ENCODE data around the gene INPP4B. TPM values are rescaled to one million over a fixed set of nuclear protein-coding genes. Genes with fewer than 3 reads are reported as not detected.

INPP4B gene
- total RNA-seq, 1 donor from 2014 or later = 3.4 TPM

GRCh38 chr4:142817442-142817841, 28.7 kb downstream of the INPP4B start:
- no peak for DNase-seq (ENCODE audit: low spot score, unreplicated experiment)
- Mint-ChIP-seq H3K36me3 (ENCODE audit: insufficient read depth) (no peaks in the 10 kb centered on the region), H3K27me3 (no peaks in the 10 kb centered on the region), H3K27ac (no peak overlapping the region), H3K4me3 (ENCODE audit: low read depth) (no peak overlapping the region), H3K9me3 (ENCODE audit: low read depth) (no peaks in the 10 kb centered on the region), H3K4me1 (ENCODE audit: low read depth) (no peaks in the 10 kb centered on the region)
- TF ChIP-seq, protein P1, sequence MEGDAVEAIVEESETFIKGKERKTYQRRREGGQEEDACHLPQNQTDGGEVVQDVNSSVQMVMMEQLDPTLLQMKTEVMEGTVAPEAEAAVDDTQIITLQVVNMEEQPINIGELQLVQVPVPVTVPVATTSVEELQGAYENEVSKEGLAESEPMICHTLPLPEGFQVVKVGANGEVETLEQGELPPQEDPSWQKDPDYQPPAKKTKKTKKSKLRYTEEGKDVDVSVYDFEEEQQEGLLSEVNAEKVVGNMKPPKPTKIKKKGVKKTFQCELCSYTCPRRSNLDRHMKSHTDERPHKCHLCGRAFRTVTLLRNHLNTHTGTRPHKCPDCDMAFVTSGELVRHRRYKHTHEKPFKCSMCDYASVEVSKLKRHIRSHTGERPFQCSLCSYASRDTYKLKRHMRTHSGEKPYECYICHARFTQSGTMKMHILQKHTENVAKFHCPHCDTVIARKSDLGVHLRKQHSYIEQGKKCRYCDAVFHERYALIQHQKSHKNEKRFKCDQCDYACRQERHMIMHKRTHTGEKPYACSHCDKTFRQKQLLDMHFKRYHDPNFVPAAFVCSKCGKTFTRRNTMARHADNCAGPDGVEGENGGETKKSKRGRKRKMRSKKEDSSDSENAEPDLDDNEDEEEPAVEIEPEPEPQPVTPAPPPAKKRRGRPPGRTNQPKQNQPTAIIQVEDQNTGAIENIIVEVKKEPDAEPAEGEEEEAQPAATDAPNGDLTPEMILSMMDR (IDR thresholded peaks at IDR 0.05; ENCODE audit: unreplicated experiment) = no peak

DNA sequence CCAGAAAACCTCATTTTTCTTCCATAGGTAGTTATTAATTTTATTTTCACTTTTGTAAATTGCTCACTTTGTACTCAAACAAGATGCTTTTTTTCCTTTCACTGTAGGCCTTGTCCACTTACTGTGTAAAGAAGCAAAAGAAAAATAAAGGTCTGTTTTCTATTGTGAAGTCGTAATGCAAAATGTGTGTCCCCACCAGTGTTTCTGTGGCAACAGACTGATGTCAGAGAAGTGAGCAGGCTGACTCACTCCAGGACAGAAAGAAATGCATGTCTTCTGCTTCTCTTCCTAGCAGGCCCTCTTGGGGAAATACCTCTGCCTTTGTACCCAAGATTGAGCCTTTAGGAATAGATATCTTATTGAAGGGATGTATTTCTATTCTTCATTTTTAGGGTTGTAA, 30.3 kb downstream of the INPP4B start:
- H3K4me3 Mint-ChIP-seq (ENCODE audit: low read depth) = no peak overlapping the region
- no peak for DNase-seq (ENCODE audit: low spot score, unreplicated experiment)
- no peaks in the 10 kb centered on the region for H3K4me1 Mint-ChIP-seq (ENCODE audit: low read depth)
- H3K27ac Mint-ChIP-seq = no peak overlapping the region
- H3K27me3 Mint-ChIP-seq = no peaks in the 10 kb centered on the region
- no peaks in the 10 kb centered on the region for H3K9me3 Mint-ChIP-seq (ENCODE audit: low read depth)
- H3K36me3 Mint-ChIP-seq (ENCODE audit: insufficient read depth) = no peaks in the 10 kb centered on the region
- TF ChIP-seq, protein P1 (IDR thresholded peaks at IDR 0.05; ENCODE audit: unreplicated experiment) = no peak

- no peak overlapping the region for H3K27ac Mint-ChIP-seq
- H3K9me3 Mint-ChIP-seq (ENCODE audit: low read depth) = no peaks in the 10 kb centered on the region
- DNase-seq (ENCODE audit: low spot score, unreplicated experiment) = no peak
- TF ChIP-seq, protein P1 (IDR thresholded peaks at IDR 0.05; ENCODE audit: unreplicated experiment) = no peak
- no peaks in the 10 kb centered on the region for H3K27me3 Mint-ChIP-seq
- H3K4me1 Mint-ChIP-seq (ENCODE audit: low read depth) = no peaks in the 10 kb centered on the region
- no peaks in the 10 kb centered on the region for H3K36me3 Mint-ChIP-seq (ENCODE audit: insufficient read depth)
- H3K4me3 Mint-ChIP-seq (ENCODE audit: low read depth) = no peak overlapping the region
These were observed 32.7 kb downstream of the INPP4B start for GRCh38 chr4:142813388-142813787.

GRCh38 chr4:142812091-142812490, 34.0 kb downstream of the INPP4B start:
- TF ChIP-seq, protein P1 (IDR thresholded peaks at IDR 0.05; ENCODE audit: unreplicated experiment) = no peak
- H3K27ac Mint-ChIP-seq = no peak overlapping the region
- no peak overlapping the region for H3K4me3 Mint-ChIP-seq (ENCODE audit: low read depth)
- no peak for DNase-seq (ENCODE audit: low spot score, unreplicated experiment)
- no peaks in the 10 kb centered on the region for H3K27me3 Mint-ChIP-seq
- H3K4me1 Mint-ChIP-seq (ENCODE audit: low read depth) = peaks cover 3% of the 10 kb centered on the region
- no peaks in the 10 kb centered on the region for H3K36me3 Mint-ChIP-seq (ENCODE audit: insufficient read depth)
- H3K9me3 Mint-ChIP-seq (ENCODE audit: low read depth) = no peaks in the 10 kb centered on the region

DNA sequence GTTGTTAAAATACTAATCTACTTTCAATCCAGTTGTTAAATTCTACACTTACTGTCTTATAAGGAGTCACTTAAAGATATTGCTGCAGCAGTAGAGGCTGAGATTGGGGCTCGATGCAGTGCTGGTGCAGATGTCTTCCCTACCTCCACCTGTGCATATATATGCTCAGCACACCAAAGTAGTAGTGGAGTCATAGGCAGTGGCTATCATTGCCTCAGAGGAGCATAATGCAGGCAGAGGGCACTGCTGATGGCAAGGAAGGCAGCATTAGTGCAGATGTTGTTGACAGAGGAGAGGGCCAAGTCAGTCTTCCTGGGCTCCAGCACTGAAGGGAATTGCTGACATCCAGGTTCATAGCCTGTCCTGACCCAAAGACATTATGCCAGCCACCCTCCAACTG, 35.1 kb downstream of the INPP4B start:
- no peaks in the 10 kb centered on the region for H3K27me3 Mint-ChIP-seq
- no peaks in the 10 kb centered on the region for H3K9me3 Mint-ChIP-seq (ENCODE audit: low read depth)
- H3K4me1 Mint-ChIP-seq (ENCODE audit: low read depth) = peaks cover 3% of the 10 kb centered on the region
- TF ChIP-seq, protein P1 (IDR thresholded peaks at IDR 0.05; ENCODE audit: unreplicated experiment) = no peak
- H3K36me3 Mint-ChIP-seq (ENCODE audit: insufficient read depth) = no peaks in the 10 kb centered on the region
- H3K27ac Mint-ChIP-seq = no peak overlapping the region
- DNase-seq (ENCODE audit: low spot score, unreplicated experiment) = no peak
- H3K4me3 Mint-ChIP-seq (ENCODE audit: low read depth) = no peak overlapping the region

All from progenitor cell of endocrine pancreas (in vitro differentiated cells).